ENCODE measurements around the gene TPI1.

- TF ChIP-seq POLR2AphosphoS5 (IDR thresholded peaks at IDR 0.05), result no peak
- no peak for TF ChIP-seq POLR2A (IDR thresholded peaks at IDR 0.05; ENCODE audit: low read depth)
- TF ChIP-seq CTCF (IDR thresholded peaks at IDR 0.05), result no peak
Observed at GRCh38 chr12:6871052-6871957, 4.0 kb downstream of the TPI1 start.

Measured in esophagus muscularis mucosa (tissue), 3 donors.